ENCODE measurements around the gene MYO15A. TPM values are rescaled to one million over a fixed set of nuclear protein-coding genes. Genes with fewer than 3 reads are reported as not detected.

Gene MYO15A
- total and polyA plus RNA-seq, 12 donors, result 0.44 to 3.5 (median 0.88) TPM; not detected in 2

- WGBS, 4 donors, result 92 to 100% (median 97%) methylated on average over 2 to 4 of the region's 4 CpGs
- DNase-seq, result no peak
Observed at GRCh38 chr17:18066866-18067265, 41.7 kb upstream of the MYO15A start.

GRCh38 chr17:18069101-18069500 lies 39.5 kb upstream of the MYO15A start:
- Histone ChIP-seq H3K36me3 (replicated peaks in 1 of 2) (peaks cover 0 to 20% of the 10 kb centered on the region in 2 donors), H3K27ac (no peak overlapping the region), H3K9me3 (replicated peaks in 1 of 3) (no peaks in the 10 kb centered on the region), H3K4me3 (no peak overlapping the region), H3K27me3 (no peaks in the 10 kb centered on the region), H3K4me1 (replicated peaks in 1 of 2) (peaks cover 0 to 6% of the 10 kb centered on the region in 2 donors)
- DNase-seq, result no peak
- intact Hi-C loops (cut with DNase I), result no loop called here
- 87 to 100% (median 95%) methylated on average over 2 of the region's 2 CpGs for WGBS, 4 donors
- TF ChIP-seq POLR2A (IDR thresholded peaks at IDR 0.05) (no peak), CTCF (IDR thresholded peaks at IDR 0.05) (no peak)

More at GRCh38 chr17:18066866-18067265, 41.7 kb upstream of the MYO15A start:
- H3K4me1 ChIP-seq (replicated peaks in 1 of 2), result peaks cover 0 to 6% of the 10 kb centered on the region in 2 donors
- intact Hi-C loops (cut with DNase I), result no loop called here
- TF ChIP-seq CTCF (IDR thresholded peaks at IDR 0.05) (no peak), POLR2A (IDR thresholded peaks at IDR 0.05) (no peak)
- H3K36me3 ChIP-seq (replicated peaks in 1 of 2), result peaks cover 0 to 36% of the 10 kb centered on the region in 2 donors
- H3K4me3 ChIP-seq, result no peak overlapping the region
- H3K27me3 ChIP-seq, result no peaks in the 10 kb centered on the region
- no peaks in the 10 kb centered on the region for H3K9me3 ChIP-seq (replicated peaks in 1 of 3)
- H3K27ac ChIP-seq, result no peak overlapping the region

- H3K27ac ChIP-seq, result no peak overlapping the region
Observed at GRCh38 chr17:18070861-18071340, 37.7 kb upstream of the MYO15A start.

GRCh38 chr17:18071751-18072150 lies 36.8 kb upstream of the MYO15A start:
- no peak overlapping the region for H3K4me3 ChIP-seq
- TF ChIP-seq CTCF (IDR thresholded peaks at IDR 0.05), result no peak
- TF ChIP-seq POLR2A (IDR thresholded peaks at IDR 0.05), result no peak
- intact Hi-C loops (cut with DNase I), result no loop called here
- no peaks in the 10 kb centered on the region for H3K9me3 ChIP-seq (replicated peaks in 1 of 3)
- peaks cover 0 to 6% of the 10 kb centered on the region in 2 donors for H3K4me1 ChIP-seq (replicated peaks in 1 of 2)
- DNase-seq, result no peak
- H3K27ac ChIP-seq, result no peak overlapping the region
- no peaks in the 10 kb centered on the region for H3K27me3 ChIP-seq
- H3K36me3 ChIP-seq (replicated peaks in 1 of 2), result no peaks in the 10 kb centered on the region

More at GRCh38 chr17:18070861-18071340, 37.7 kb upstream of the MYO15A start:
- H3K4me3 ChIP-seq, result no peak overlapping the region
- no peak for DNase-seq
- TF ChIP-seq POLR2A (IDR thresholded peaks at IDR 0.05) (no peak), CTCF (IDR thresholded peaks at IDR 0.05) (no peak)
- WGBS, 4 donors, result 11 to 17% (median 13%) methylated on average over 8 of the region's 8 CpGs
- intact Hi-C loops (cut with DNase I), result no loop called here
- H3K27me3 ChIP-seq, result no peaks in the 10 kb centered on the region
- peaks cover 0 to 2% of the 10 kb centered on the region in 2 donors for H3K36me3 ChIP-seq (replicated peaks in 1 of 2)
- peaks cover 0 to 6% of the 10 kb centered on the region in 2 donors for H3K4me1 ChIP-seq (replicated peaks in 1 of 2)
- no peaks in the 10 kb centered on the region for H3K9me3 ChIP-seq (replicated peaks in 1 of 3)

Data from adrenal gland (tissue), 12 donors.